Stomach (tissue), 4 donors: Measurements from ENCODE around the gene GRIK2.

Experiments used
- POLR2AphosphoS5 ChIP-seq, 3 donors: sonication (generic); formaldehyde crosslinking; IDR thresholded peaks; one replicate each; pipeline ENCODE4 v1.6.1; 2016; ENCODE audit warnings: antibody characterized with exemption in 3 of 3
- TF ChIP-seq, protein P1 (sequence below), 7 experiments: fragments of 450-650 bp in 4 of 7; fragments of 200-600 bp in 3 of 7; sonication (generic) in 3 of 7; IDR thresholded peaks; one replicate each; pipeline ENCODE4 v1.5.1; 2016 to 2019; ENCODE audit warnings: antibody characterized with exemption in 7 of 7, control low read depth in 2 of 7, mild to moderate bottlenecking in 1 of 7

DNA sequence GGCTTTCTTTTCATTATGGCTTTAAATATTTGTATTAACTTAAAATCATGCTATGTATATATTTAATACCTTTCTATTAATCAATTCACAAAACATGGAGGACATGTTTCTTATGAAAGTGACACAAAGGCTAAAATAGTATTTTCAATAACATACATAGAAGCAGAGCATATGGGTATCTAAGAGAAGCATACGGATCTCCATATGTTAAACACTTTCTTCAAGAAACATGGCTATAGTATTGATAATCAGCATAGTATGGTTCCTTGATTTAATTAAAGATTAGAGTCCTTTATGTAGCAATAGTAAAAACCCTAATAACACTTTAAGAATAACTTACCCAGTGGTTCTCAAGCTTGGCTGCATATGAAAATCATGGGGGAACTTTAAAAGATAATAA lies 58.5 kb downstream of the GRIK2 start:
- TF ChIP-seq, protein P1, sequence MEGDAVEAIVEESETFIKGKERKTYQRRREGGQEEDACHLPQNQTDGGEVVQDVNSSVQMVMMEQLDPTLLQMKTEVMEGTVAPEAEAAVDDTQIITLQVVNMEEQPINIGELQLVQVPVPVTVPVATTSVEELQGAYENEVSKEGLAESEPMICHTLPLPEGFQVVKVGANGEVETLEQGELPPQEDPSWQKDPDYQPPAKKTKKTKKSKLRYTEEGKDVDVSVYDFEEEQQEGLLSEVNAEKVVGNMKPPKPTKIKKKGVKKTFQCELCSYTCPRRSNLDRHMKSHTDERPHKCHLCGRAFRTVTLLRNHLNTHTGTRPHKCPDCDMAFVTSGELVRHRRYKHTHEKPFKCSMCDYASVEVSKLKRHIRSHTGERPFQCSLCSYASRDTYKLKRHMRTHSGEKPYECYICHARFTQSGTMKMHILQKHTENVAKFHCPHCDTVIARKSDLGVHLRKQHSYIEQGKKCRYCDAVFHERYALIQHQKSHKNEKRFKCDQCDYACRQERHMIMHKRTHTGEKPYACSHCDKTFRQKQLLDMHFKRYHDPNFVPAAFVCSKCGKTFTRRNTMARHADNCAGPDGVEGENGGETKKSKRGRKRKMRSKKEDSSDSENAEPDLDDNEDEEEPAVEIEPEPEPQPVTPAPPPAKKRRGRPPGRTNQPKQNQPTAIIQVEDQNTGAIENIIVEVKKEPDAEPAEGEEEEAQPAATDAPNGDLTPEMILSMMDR (IDR thresholded peaks at IDR 0.05): no peak
- TF ChIP-seq POLR2AphosphoS5 (IDR thresholded peaks at IDR 0.05): no peak
